Endometrial microvascular endothelial cells (primary cell): ENCODE results near the gene NDRG2. TPM values are rescaled to one million over a fixed set of nuclear protein-coding genes. Genes with fewer than 3 reads are reported as not detected.

Source experiments
- in situ Hi-C: cut with HindIII; loops from 2 replicates; pipeline ENCODE4 v1.10.0; 2017; ENCODE audit warnings: low sequenced_read_pairs, low pct_unique_long_range_greater_than_20kb; ENCODE audit errors: inconsistent ontology term
- total RNA-seq: library from RNA; depleted of rRNA; stranded (reverse); fragments of >200 nt; gene quantifications from one replicate; pipeline ENCODE4 v1.2.3, GENCODE V29; 2015; ENCODE audit errors: inconsistent ontology term

The NDRG2 gene
- total RNA-seq, 1 donor from 2014 or later: not detected

GRCh38 chr14:21039585-21040369 lies 14.9 kb upstream of the NDRG2 start:
- in situ Hi-C loops: no loop called here

- in situ Hi-C loops: no loop called here
These were observed 13.9 kb upstream of the NDRG2 start for GRCh38 chr14:21038441-21039422.

- in situ Hi-C loops: no loop called here
These were observed 12.3 kb upstream of the NDRG2 start for GRCh38 chr14:21037156-21037555.

GRCh38 chr14:21036751-21037150 lies 11.9 kb upstream of the NDRG2 start:
- in situ Hi-C loops: no loop called here

- in situ Hi-C loops: no loop called here
These were observed 9.8 kb upstream of the NDRG2 start, which contains the start of gene RNASE13 for GRCh38 chr14:21034707-21035106. TSS of gene RNASE13 (minus strand) at chr14:21034807. CDS start at chr14:21034288, 519 bp downstream.

GRCh38 chr14:21033133-21033698 lies 8.4 kb upstream of the NDRG2 start:
- in situ Hi-C loops: no loop called here

GRCh38 chr14:21032326-21033132 lies 7.7 kb upstream of the NDRG2 start:
- in situ Hi-C loops: no loop called here

- in situ Hi-C loops: no loop called here
These were observed 5.7 kb upstream of the NDRG2 start for GRCh38 chr14:21030531-21030930.

GRCh38 chr14:21029917-21030316 lies 5.1 kb upstream of the NDRG2 start, which contains the start of gene TPPP2:
TSS of gene TPPP2 (plus strand) at chr14:21030217. CDS start at chr14:21030582, 365 bp downstream.
- in situ Hi-C loops: no loop called here

- in situ Hi-C loops: no loop called here
These were observed 2.1 kb upstream of the NDRG2 start for GRCh38 chr14:21026988-21027315.

GRCh38 chr14:21026274-21026987 lies 1.6 kb upstream of the NDRG2 start:
- in situ Hi-C loops: no loop called here

GRCh38 chr14:21025371-21026273 lies 761 bp upstream of the NDRG2 start:
- in situ Hi-C loops: no loop called here

GRCh38 chr14:21023817-21024584 lies 860 bp downstream of the NDRG2 start:
- in situ Hi-C loops: no loop called here

- in situ Hi-C loops: no loop called here
These were observed 1.7 kb downstream of the NDRG2 start for GRCh38 chr14:21023174-21023573.

- in situ Hi-C loops: no loop called here
These were observed 2.2 kb downstream of the NDRG2 start for GRCh38 chr14:21022686-21023085.

GRCh38 chr14:21020977-21021545 lies 3.8 kb downstream of the NDRG2 start:
- in situ Hi-C loops: no loop called here
